HCT116 (cell line): Measurements from ENCODE around the gene LRRC4. TPM values are rescaled to one million over a fixed set of nuclear protein-coding genes. Genes with fewer than 3 reads are reported as not detected.

Experiments
- ATAC-seq: fragments of 200-7000 bp; cut with Tn5 transposase; 2 replicates; pipeline ENCODE4 v1.9.1; 2020; ENCODE audit warnings: mild to moderate bottlenecking, moderate library complexity
- BruUV-seq: library from RNA; stranded (reverse); fragments of 400-500 nt; replicated peaks from 2 replicates; lab custom pipeline; 2021; lab: Mats Ljungman, UMichigan
- CTCF ChIA-PET: fragments of 300-600 bp; sonication (Branson Sonifier 250); formaldehyde crosslinking; loops from one replicate; lab custom pipeline; 2021; ENCODE audit warnings: antibody characterized with exemption; lab: Charles Lee
- POLR2A ChIA-PET: fragments of 300-600, 350-600 bp; sonication (Branson Sonifier 250); formaldehyde crosslinking; loops from one replicate; lab custom pipeline; 2021; ENCODE audit warnings: antibody characterized with exemption; lab: Charles Lee
- RAD21 ChIA-PET, 2 experiments: fragments of 300-600 bp; sonication (Branson Sonifier 250); formaldehyde crosslinking; loops; one replicate each; lab custom pipeline; 2023; ENCODE audit warnings: low total read pairs in 2 of 2; ENCODE audit not compliant: uncharacterized antibody in 2 of 2, unreplicated experiment in 2 of 2, low non-redundant PET in 1 of 2; lab: Charles Lee
- DNase-seq: peaks from one replicate; pipeline ENCODE4 v3.0.0-alpha.2; 2010; ENCODE audit warnings: low read depth, low spot score
- H2AFZ ChIP-seq: fragments of 200-600 bp; shearing (Covaris generic), sonication (generic); 2 replicates; pipeline ENCODE4 v1.6.1; 2017; ENCODE audit warnings: low read depth, mixed run types, mixed read lengths, antibody characterized with exemption, low read length; ENCODE audit not compliant: poor library complexity, severe bottlenecking
- H3K27ac ChIP-seq: 2 replicates; pipeline ENCODE4 v1.5.1; 2012; ENCODE audit warnings: low read depth, low read length
- H3K27me3 ChIP-seq: fragments of 200-600 bp; sonication (generic); 2 replicates; pipeline ENCODE4 v1.6.1; 2016; ENCODE audit warnings: mixed run types, low read length, mixed read lengths; ENCODE audit not compliant: insufficient read depth
- H3K36me3 ChIP-seq, 2 experiments: fragments of 200-500 bp in 1 of 2; fragments of 200-600 bp in 1 of 2; sonication (Bioruptor generic) in 1 of 2; sonication (generic) in 1 of 2; 2 replicates each; pipeline versions ENCODE4 v1.5.1 to v1.6.1; 2014 to 2016; ENCODE audit warnings: low read length in 2 of 2, inconsistent platforms in 1 of 2, mixed read lengths in 1 of 2, mixed run types in 1 of 2; ENCODE audit not compliant: insufficient read depth in 2 of 2, control insufficient read depth in 1 of 2
- H3K4me1 ChIP-seq, 2 experiments: fragments of 200-600 bp in 1 of 2; sonication (generic) in 1 of 2; 2 replicates each; pipeline versions ENCODE4 v1.5.1 to v1.6.1; 2012 to 2017; ENCODE audit warnings: low read length in 2 of 2, inconsistent platforms in 1 of 2, mild to moderate bottlenecking in 1 of 2, mixed read lengths in 1 of 2, mixed run types in 1 of 2, moderate library complexity in 1 of 2; ENCODE audit not compliant: insufficient read depth in 2 of 2, control insufficient read depth in 1 of 2
- H3K4me2 ChIP-seq: fragments of 200-600 bp; sonication (generic); 2 replicates; pipeline ENCODE4 v1.6.1; 2017; ENCODE audit warnings: mixed run types, low read length, mixed read lengths
- H3K4me3 ChIP-seq, 2 experiments: fragments of 200-600 bp in 1 of 2; sonication (generic) in 1 of 2; replicated peaks in 1 of 2; 2 replicates each; pipeline ENCODE4 v1.5.1; 2011 to 2016; ENCODE audit warnings: low read length in 2 of 2, control low read depth in 1 of 2, low read depth in 1 of 2, mild to moderate bottlenecking in 1 of 2, mixed read lengths in 1 of 2, mixed run types in 1 of 2
- H3K79me2 ChIP-seq: fragments of 200-600 bp; sonication (generic); 2 replicates; pipeline ENCODE4 v1.6.1; 2017; ENCODE audit warnings: mild to moderate bottlenecking, mixed run types, low read length, moderate library complexity, mixed read lengths; ENCODE audit not compliant: insufficient read depth
- H3K9ac ChIP-seq: fragments of 200-600 bp; sonication (generic); 2 replicates; pipeline ENCODE4 v1.6.1; 2016; ENCODE audit warnings: low read length, mixed read lengths
- H3K9me2 ChIP-seq: fragments of 200-600 bp; sonication (generic), shearing (Covaris generic); 2 replicates; pipeline ENCODE4 v1.6.1; 2017; ENCODE audit warnings: mixed run types, mild to moderate bottlenecking, moderate library complexity; ENCODE audit not compliant: insufficient read depth
- H3K9me3 ChIP-seq, 2 experiments: fragments of 200-500 bp in 1 of 2; fragments of 200-600 bp in 1 of 2; sonication (Bioruptor generic) in 1 of 2; sonication (generic) in 1 of 2; 2 replicates each; pipeline ENCODE4 v1.6.1; 2014 to 2017; ENCODE audit warnings: low read length in 2 of 2, mixed read lengths in 2 of 2, inconsistent platforms in 1 of 2, low read depth in 1 of 2, mild to moderate bottlenecking in 1 of 2, mixed run types in 1 of 2, moderate library complexity in 1 of 2; ENCODE audit not compliant: control insufficient read depth in 1 of 2, insufficient read depth in 1 of 2
- H4K20me1 ChIP-seq: fragments of 200-600 bp; sonication (generic), shearing (Covaris generic); 2 replicates; pipeline ENCODE4 v1.6.1; 2017; ENCODE audit warnings: mixed run types, mild to moderate bottlenecking, moderate library complexity; ENCODE audit not compliant: insufficient read depth
- CBX3 ChIP-seq: IDR thresholded peaks from 2 replicates; pipeline ENCODE4 v1.6.1; 2012; ENCODE audit warnings: low read depth
- CEBPB ChIP-seq: IDR thresholded peaks from 2 replicates; pipeline ENCODE4 v1.6.1; 2012; ENCODE audit warnings: low read depth
- ELF1 ChIP-seq: IDR thresholded peaks from 2 replicates; pipeline ENCODE4 v1.6.1; 2012; ENCODE audit warnings: low read depth, borderline replicate concordance
- EZH2 ChIP-seq: fragments of 200-600 bp; sonication (generic); IDR thresholded peaks from 2 replicates; pipeline ENCODE4 v1.6.1; 2017; ENCODE audit warnings: antibody characterized with exemption, mixed run types
- FOSL1 ChIP-seq: IDR thresholded peaks from 2 replicates; pipeline ENCODE4 v1.6.1; 2012; ENCODE audit warnings: low read depth
- JUND ChIP-seq: IDR thresholded peaks from 2 replicates; pipeline ENCODE4 v1.6.1; 2012
- POLR2AphosphoS5 ChIP-seq: IDR thresholded peaks from 2 replicates; pipeline ENCODE4 v1.6.1; 2011; ENCODE audit warnings: mild to moderate bottlenecking, low read depth, low read length, moderate library complexity
- SIN3A ChIP-seq: IDR thresholded peaks from 2 replicates; pipeline ENCODE4 v1.6.1; 2012; ENCODE audit warnings: low read depth
- SP1 ChIP-seq: IDR thresholded peaks from 2 replicates; pipeline ENCODE4 v1.6.1; 2012; ENCODE audit warnings: low read depth
- TCF7L2 ChIP-seq: IDR thresholded peaks from 2 replicates; pipeline ENCODE4 v1.7.0; 2011; ENCODE audit warnings: borderline replicate concordance, inconsistent platforms; ENCODE audit not compliant: insufficient read depth, insufficient read length; ENCODE audit errors: extremely low read depth
- YY1 ChIP-seq: IDR thresholded peaks from 2 replicates; pipeline ENCODE4 v1.6.1; 2011; ENCODE audit warnings: low read length, low read depth, moderate library complexity, mild to moderate bottlenecking; ENCODE audit not compliant: insufficient replicate concordance; ENCODE audit errors: extremely low read depth
- ZFX ChIP-seq: fragments of 450-650 bp; IDR thresholded peaks from 2 replicates; pipeline ENCODE4 v1.6.1; 2017
- ZNF274 ChIP-seq: fragments of 200-500 bp; sonication (Bioruptor generic); IDR thresholded peaks from 2 replicates; pipeline ENCODE4 v1.6.1; 2014; ENCODE audit warnings: mild to moderate bottlenecking, low read depth, low read length, inconsistent platforms
- intact Hi-C: fragments of 100-400 bp; cut with micrococcal nuclease; formaldehyde crosslinking; loops from 2 replicates; pipeline ENCODE4 v1.10.0; 2022
- total RNA-seq: library from RNA; stranded (reverse); gene quantifications from one replicate; pipeline ENCODE4 v1.2.1, GENCODE V29; 2021; ENCODE audit not compliant: unreplicated experiment
- TF ChIP-seq, protein P1 (sequence below): IDR thresholded peaks from 2 replicates; pipeline ENCODE4 v1.6.1; 2012
- TF ChIP-seq, protein P2 (sequence below): IDR thresholded peaks from 2 replicates; pipeline ENCODE4 v1.6.1; 2012; ENCODE audit warnings: low read depth
- TF ChIP-seq, protein P3 (sequence below), 3 experiments: fragments of 200-600 bp in 1 of 3; sonication (generic) in 1 of 3; IDR thresholded peaks in 2 of 3; conservative IDR thresholded peaks in 1 of 3; 2 replicates each; pipeline ENCODE4 v1.5.1; 2012 to 2017; ENCODE audit warnings: low read depth in 2 of 3, low read length in 2 of 3, antibody characterized with exemption in 1 of 3, borderline replicate concordance in 1 of 3, control low read depth in 1 of 3, mild to moderate bottlenecking in 1 of 3, mixed read lengths in 1 of 3, mixed run types in 1 of 3, moderate library complexity in 1 of 3; ENCODE audit not compliant: insufficient read depth in 1 of 3
- TF ChIP-seq, protein P4 (sequence below): IDR thresholded peaks from 2 replicates; pipeline ENCODE4 v1.6.1; 2012
- TF ChIP-seq, protein P5 (sequence below): IDR thresholded peaks from 2 replicates; pipeline ENCODE4 v1.6.1; 2011; ENCODE audit warnings: mild to moderate bottlenecking, low read length, moderate library complexity; ENCODE audit not compliant: insufficient replicate concordance; ENCODE audit errors: extremely low read depth

Gene LRRC4
- total RNA-seq, 1 experiment from 2014 or later = not detected

DNA sequence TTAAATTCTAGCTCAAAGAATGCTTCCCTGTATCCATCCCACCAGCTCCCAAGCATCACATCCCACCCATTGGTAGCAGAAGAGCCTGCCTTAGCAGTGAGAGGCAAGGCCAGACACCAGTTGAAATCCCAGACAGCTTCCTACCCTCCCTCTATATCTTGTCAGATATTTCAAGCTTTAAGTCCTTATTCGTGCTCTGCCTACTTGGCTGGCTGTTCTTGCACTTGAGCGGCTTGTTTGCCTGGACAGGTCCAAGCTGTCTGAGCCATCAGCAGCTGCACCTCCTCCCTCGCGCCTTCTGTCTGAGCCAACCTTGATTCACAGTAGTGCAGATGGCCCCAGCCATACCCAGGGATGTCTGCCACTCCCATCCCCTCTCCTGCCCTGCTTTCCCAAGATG, 16.4 kb downstream of the LRRC4 start:
- RAD21 ChIA-PET = no interaction called here
- no peaks in the 10 kb centered on the region for H3K27me3 ChIP-seq
- no peaks in the 10 kb centered on the region for H3K9me2 ChIP-seq
- no peaks in the 10 kb centered on the region for H3K79me2 ChIP-seq
- no peak overlapping the region for H3K27ac ChIP-seq
- no peak overlapping the region for H3K9ac ChIP-seq
- H3K4me1 ChIP-seq = peaks cover 0 to 2% of the 10 kb centered on the region in 2 experiments; a peak in 1 of 4 replicates
- H2AFZ ChIP-seq = no peak overlapping the region
- TF ChIP-seq YY1 (no peak), POLR2AphosphoS5 (no peak), FOSL1 (no peak), SIN3A (no peak), EZH2 (no peak), ZNF274 (no peak), CEBPB (no peak), SP1 (no peak), ELF1 (no peak), TCF7L2 (no peak), CBX3 (no peak), JUND (no peak), ZFX (no peak)
- TF ChIP-seq, protein P1, sequence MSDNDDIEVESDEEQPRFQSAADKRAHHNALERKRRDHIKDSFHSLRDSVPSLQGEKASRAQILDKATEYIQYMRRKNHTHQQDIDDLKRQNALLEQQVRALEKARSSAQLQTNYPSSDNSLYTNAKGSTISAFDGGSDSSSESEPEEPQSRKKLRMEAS = no peak
- TF ChIP-seq, protein P2, sequence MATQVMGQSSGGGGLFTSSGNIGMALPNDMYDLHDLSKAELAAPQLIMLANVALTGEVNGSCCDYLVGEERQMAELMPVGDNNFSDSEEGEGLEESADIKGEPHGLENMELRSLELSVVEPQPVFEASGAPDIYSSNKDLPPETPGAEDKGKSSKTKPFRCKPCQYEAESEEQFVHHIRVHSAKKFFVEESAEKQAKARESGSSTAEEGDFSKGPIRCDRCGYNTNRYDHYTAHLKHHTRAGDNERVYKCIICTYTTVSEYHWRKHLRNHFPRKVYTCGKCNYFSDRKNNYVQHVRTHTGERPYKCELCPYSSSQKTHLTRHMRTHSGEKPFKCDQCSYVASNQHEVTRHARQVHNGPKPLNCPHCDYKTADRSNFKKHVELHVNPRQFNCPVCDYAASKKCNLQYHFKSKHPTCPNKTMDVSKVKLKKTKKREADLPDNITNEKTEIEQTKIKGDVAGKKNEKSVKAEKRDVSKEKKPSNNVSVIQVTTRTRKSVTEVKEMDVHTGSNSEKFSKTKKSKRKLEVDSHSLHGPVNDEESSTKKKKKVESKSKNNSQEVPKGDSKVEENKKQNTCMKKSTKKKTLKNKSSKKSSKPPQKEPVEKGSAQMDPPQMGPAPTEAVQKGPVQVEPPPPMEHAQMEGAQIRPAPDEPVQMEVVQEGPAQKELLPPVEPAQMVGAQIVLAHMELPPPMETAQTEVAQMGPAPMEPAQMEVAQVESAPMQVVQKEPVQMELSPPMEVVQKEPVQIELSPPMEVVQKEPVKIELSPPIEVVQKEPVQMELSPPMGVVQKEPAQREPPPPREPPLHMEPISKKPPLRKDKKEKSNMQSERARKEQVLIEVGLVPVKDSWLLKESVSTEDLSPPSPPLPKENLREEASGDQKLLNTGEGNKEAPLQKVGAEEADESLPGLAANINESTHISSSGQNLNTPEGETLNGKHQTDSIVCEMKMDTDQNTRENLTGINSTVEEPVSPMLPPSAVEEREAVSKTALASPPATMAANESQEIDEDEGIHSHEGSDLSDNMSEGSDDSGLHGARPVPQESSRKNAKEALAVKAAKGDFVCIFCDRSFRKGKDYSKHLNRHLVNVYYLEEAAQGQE = no peak
- TF ChIP-seq, protein P3, sequence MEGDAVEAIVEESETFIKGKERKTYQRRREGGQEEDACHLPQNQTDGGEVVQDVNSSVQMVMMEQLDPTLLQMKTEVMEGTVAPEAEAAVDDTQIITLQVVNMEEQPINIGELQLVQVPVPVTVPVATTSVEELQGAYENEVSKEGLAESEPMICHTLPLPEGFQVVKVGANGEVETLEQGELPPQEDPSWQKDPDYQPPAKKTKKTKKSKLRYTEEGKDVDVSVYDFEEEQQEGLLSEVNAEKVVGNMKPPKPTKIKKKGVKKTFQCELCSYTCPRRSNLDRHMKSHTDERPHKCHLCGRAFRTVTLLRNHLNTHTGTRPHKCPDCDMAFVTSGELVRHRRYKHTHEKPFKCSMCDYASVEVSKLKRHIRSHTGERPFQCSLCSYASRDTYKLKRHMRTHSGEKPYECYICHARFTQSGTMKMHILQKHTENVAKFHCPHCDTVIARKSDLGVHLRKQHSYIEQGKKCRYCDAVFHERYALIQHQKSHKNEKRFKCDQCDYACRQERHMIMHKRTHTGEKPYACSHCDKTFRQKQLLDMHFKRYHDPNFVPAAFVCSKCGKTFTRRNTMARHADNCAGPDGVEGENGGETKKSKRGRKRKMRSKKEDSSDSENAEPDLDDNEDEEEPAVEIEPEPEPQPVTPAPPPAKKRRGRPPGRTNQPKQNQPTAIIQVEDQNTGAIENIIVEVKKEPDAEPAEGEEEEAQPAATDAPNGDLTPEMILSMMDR (IDR thresholded peaks at IDR 0.05 in 2 of 3, conservative IDR thresholded peaks at IDR 0.05 in 1 of 3; ENCODE audit: borderline replicate concordance in 1 of 3, insufficient read depth in 1 of 3, low read depth in 2 of 3, low read length in 2 of 3) = no peak
- TF ChIP-seq, protein P4, sequence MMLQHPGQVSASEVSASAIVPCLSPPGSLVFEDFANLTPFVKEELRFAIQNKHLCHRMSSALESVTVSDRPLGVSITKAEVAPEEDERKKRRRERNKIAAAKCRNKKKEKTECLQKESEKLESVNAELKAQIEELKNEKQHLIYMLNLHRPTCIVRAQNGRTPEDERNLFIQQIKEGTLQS = no peak
- TF ChIP-seq, protein P5, sequence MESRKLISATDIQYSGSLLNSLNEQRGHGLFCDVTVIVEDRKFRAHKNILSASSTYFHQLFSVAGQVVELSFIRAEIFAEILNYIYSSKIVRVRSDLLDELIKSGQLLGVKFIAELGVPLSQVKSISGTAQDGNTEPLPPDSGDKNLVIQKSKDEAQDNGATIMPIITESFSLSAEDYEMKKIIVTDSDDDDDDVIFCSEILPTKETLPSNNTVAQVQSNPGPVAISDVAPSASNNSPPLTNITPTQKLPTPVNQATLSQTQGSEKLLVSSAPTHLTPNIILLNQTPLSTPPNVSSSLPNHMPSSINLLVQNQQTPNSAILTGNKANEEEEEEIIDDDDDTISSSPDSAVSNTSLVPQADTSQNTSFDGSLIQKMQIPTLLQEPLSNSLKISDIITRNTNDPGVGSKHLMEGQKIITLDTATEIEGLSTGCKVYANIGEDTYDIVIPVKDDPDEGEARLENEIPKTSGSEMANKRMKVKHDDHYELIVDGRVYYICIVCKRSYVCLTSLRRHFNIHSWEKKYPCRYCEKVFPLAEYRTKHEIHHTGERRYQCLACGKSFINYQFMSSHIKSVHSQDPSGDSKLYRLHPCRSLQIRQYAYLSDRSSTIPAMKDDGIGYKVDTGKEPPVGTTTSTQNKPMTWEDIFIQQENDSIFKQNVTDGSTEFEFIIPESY = no peak
- no peaks in the 10 kb centered on the region for H3K36me3 ChIP-seq
- POLR2A ChIA-PET = no interaction called here
- no peak for DNase-seq
- H3K4me2 ChIP-seq = no peak overlapping the region
- no peaks in the 10 kb centered on the region for H4K20me1 ChIP-seq
- no peak for ATAC-seq
- BruUV-seq = no TSS peak
- H3K9me3 ChIP-seq = no peaks in the 10 kb centered on the region
- intact Hi-C loops = no loop called here
- CTCF ChIA-PET = no interaction called here
- no peak overlapping the region for H3K4me3 ChIP-seq
